H1 (cell line): Measurements from ENCODE around the gene NPHP4. TPM values are rescaled to one million over a fixed set of nuclear protein-coding genes. Genes with fewer than 3 reads are reported as not detected.

Experiments
- CTCF ChIA-PET: fragments of 300-600 bp; sonication (Branson Sonifier 250); formaldehyde crosslinking; loops from one replicate; lab custom pipeline; 2021; ENCODE audit not compliant: partially characterized antibody; lab: Charles Lee
- POLR2A ChIA-PET: fragments of 300-600 bp; sonication (Branson Sonifier 250); formaldehyde crosslinking; loops from one replicate; lab custom pipeline; 2021; ENCODE audit warnings: inconsistent platforms; ENCODE audit not compliant: partially characterized antibody; lab: Charles Lee
- DNase-seq, 2 experiments: peaks; one replicate each; pipeline versions ENCODE4 v3.0.0 to v3.0.0-alpha.2; 2010 to 2022; ENCODE audit warnings: low spot score in 2 of 2, low read depth in 1 of 2, mixed read lengths in 1 of 2
- FAIRE-seq: peaks from 2 replicates; lab custom pipeline; 2011; peaks lifted over from hg19 to GRCh38; lab: Jason Lieb, UNC
- H2AFZ ChIP-seq: 2 replicates; pipeline ENCODE4 v1.8.1; 2012; ENCODE audit warnings: low read length, inconsistent platforms
- H2AK5ac ChIP-seq: 2 replicates; pipeline ENCODE4 v1.6.1; 2013; ENCODE audit warnings: low read depth, low read length
- H2BK120ac ChIP-seq: replicated peaks from 2 replicates; pipeline ENCODE3; 2013; ENCODE audit warnings: low read depth, low read length, inconsistent platforms
- H2BK12ac ChIP-seq: 2 replicates; pipeline ENCODE4 v1.6.1; 2013; ENCODE audit warnings: low read depth, low read length
- H2BK15ac ChIP-seq: 2 replicates; pipeline ENCODE4 v1.6.1; 2013; ENCODE audit warnings: low read length
- H2BK20ac ChIP-seq: 2 replicates; pipeline ENCODE4 v1.6.1; 2013; ENCODE audit warnings: low read length
- H2BK5ac ChIP-seq: 2 replicates; pipeline ENCODE4 v1.6.1; 2013; ENCODE audit warnings: low read depth, low read length
- H3K14ac ChIP-seq: 2 replicates; pipeline ENCODE4 v1.6.1; 2013; ENCODE audit warnings: inconsistent platforms; ENCODE audit not compliant: insufficient read length
- H3K18ac ChIP-seq: 2 replicates; pipeline ENCODE4 v1.6.1; 2013; ENCODE audit warnings: low read length; ENCODE audit errors: extremely low read depth
- H3K23ac ChIP-seq: 2 replicates; pipeline ENCODE4 v1.6.1; 2013; ENCODE audit warnings: inconsistent platforms; ENCODE audit not compliant: insufficient read length
- H3K23me2 ChIP-seq: 2 replicates; pipeline ENCODE4 v1.6.1; 2013; ENCODE audit warnings: low read depth, low read length
- H3K27ac ChIP-seq: 2 replicates; pipeline ENCODE4 v1.6.1; 2011; ENCODE audit warnings: low read depth, low read length, inconsistent platforms
- H3K27me3 ChIP-seq, 4 experiments: replicated peaks in 1 of 4; 1 replicate in 1 of 4; 2 replicates in 3 of 4; pipeline versions ENCODE4 v1.6.1 to v1.8.1; 2011 to 2013; ENCODE audit warnings: low read length in 3 of 4, mild to moderate bottlenecking in 3 of 4, inconsistent platforms in 2 of 4, mixed read lengths in 2 of 4, moderate library complexity in 1 of 4; ENCODE audit not compliant: control insufficient read depth in 3 of 4, insufficient read depth in 3 of 4; ENCODE audit errors: extremely low read depth in 1 of 4
- H3K36me3 ChIP-seq, 4 experiments: 2 replicates each; pipeline versions ENCODE4 v1.6.1 to v1.8.1; 2011 to 2013; ENCODE audit warnings: mild to moderate bottlenecking in 4 of 4, low read length in 3 of 4, moderate library complexity in 2 of 4, control low read depth in 1 of 4, inconsistent platforms in 1 of 4; ENCODE audit not compliant: insufficient read depth in 4 of 4, control insufficient read depth in 2 of 4
- H3K4ac ChIP-seq: replicated peaks from 2 replicates; pipeline ENCODE3; 2013; ENCODE audit warnings: low read length, low read depth, mixed read lengths, inconsistent platforms; ENCODE audit not compliant: insufficient read length
- H3K4me1 ChIP-seq, 4 experiments: replicated peaks in 1 of 4; 1 replicate in 1 of 4; 2 replicates in 3 of 4; pipeline versions ENCODE4 v1.6.1 to v1.8.1; 2011 to 2013; ENCODE audit warnings: low read length in 3 of 4, inconsistent platforms in 2 of 4, mixed read lengths in 1 of 4; ENCODE audit not compliant: insufficient read depth in 4 of 4, control insufficient read depth in 3 of 4
- H3K4me2 ChIP-seq, 2 experiments: 2 replicates each; pipeline versions ENCODE4 v1.6.1 to v1.8.1; 2011 to 2013; ENCODE audit warnings: low read depth in 2 of 2, low read length in 2 of 2, control low read depth in 1 of 2, inconsistent platforms in 1 of 2, mild to moderate bottlenecking in 1 of 2; ENCODE audit not compliant: insufficient read depth in 1 of 2
- H3K4me3 ChIP-seq, 4 experiments: fragments of 200-600, 300-600 bp in 1 of 4; sonication (generic), shearing (Covaris generic), sonication (Bioruptor Twin) in 1 of 4; 2 replicates each; pipeline versions ENCODE4 v1.5.1 to v1.8.1; 2011 to 2016; ENCODE audit warnings: low read length in 4 of 4, low read depth in 3 of 4, control low read depth in 2 of 4, inconsistent platforms in 2 of 4, mild to moderate bottlenecking in 2 of 4, mixed read lengths in 1 of 4, moderate library complexity in 1 of 4; ENCODE audit not compliant: insufficient read depth in 2 of 4; ENCODE audit errors: extremely low read depth in 1 of 4
- H3K56ac ChIP-seq: replicated peaks from 2 replicates; pipeline ENCODE3; 2013; ENCODE audit warnings: low read depth, mild to moderate bottlenecking, mixed read lengths, low read length, inconsistent platforms; ENCODE audit not compliant: insufficient read length
- H3K79me1 ChIP-seq: 2 replicates; pipeline ENCODE4 v1.6.1; 2013; ENCODE audit warnings: low read depth, low read length, control low read depth
- H3K79me2 ChIP-seq, 2 experiments: 2 replicates each; pipeline versions ENCODE4 v1.6.1 to v1.8.1; 2012 to 2013; ENCODE audit warnings: low read length in 2 of 2, mild to moderate bottlenecking in 2 of 2, inconsistent platforms in 1 of 2; ENCODE audit not compliant: insufficient read depth in 2 of 2, control insufficient read depth in 1 of 2
- H3K9ac ChIP-seq, 4 experiments: replicated peaks in 1 of 4; 1 replicate in 1 of 4; 2 replicates in 3 of 4; pipeline versions ENCODE4 v1.6.1 to v1.8.1; 2011 to 2013; ENCODE audit warnings: low read depth in 3 of 4, low read length in 3 of 4, control low read depth in 2 of 4, mild to moderate bottlenecking in 2 of 4, moderate library complexity in 2 of 4, inconsistent platforms in 1 of 4; ENCODE audit errors: extremely low read depth in 1 of 4
- H3K9me3 ChIP-seq, 2 experiments: 2 replicates each; pipeline versions ENCODE4 v1.6.1 to v1.8.1; 2012 to 2013; ENCODE audit warnings: mild to moderate bottlenecking in 2 of 2, moderate library complexity in 2 of 2, control low read depth in 1 of 2, inconsistent platforms in 1 of 2, low read depth in 1 of 2, low read length in 1 of 2, mixed read lengths in 1 of 2; ENCODE audit not compliant: insufficient read depth in 2 of 2
- H4K20me1 ChIP-seq, 2 experiments: replicated peaks in 1 of 2; 2 replicates each; pipeline versions ENCODE3 to v1.8.1; 2011 to 2013; ENCODE audit warnings: inconsistent platforms in 2 of 2, low read length in 2 of 2, mild to moderate bottlenecking in 1 of 2; ENCODE audit not compliant: insufficient read depth in 2 of 2, control insufficient read depth in 1 of 2
- H4K5ac ChIP-seq: 2 replicates; pipeline ENCODE4 v1.6.1; 2013; ENCODE audit warnings: low read length, low read depth, mixed read lengths, inconsistent platforms; ENCODE audit not compliant: insufficient read length
- H4K8ac ChIP-seq: 2 replicates; pipeline ENCODE4 v1.8.0; 2013; ENCODE audit warnings: mild to moderate bottlenecking, moderate library complexity, low read length, inconsistent platforms; ENCODE audit not compliant: insufficient read depth; ENCODE audit errors: extremely low read depth
- H4K91ac ChIP-seq: replicated peaks from 2 replicates; pipeline ENCODE3; 2013; ENCODE audit warnings: low read length, mixed read lengths, inconsistent platforms; ENCODE audit not compliant: insufficient read length
- CHD2 ChIP-seq: IDR thresholded peaks from 2 replicates; pipeline ENCODE4 v1.6.1; 2012; ENCODE audit warnings: low read length, improper control_type of control experiment
- FOSL1 ChIP-seq: IDR thresholded peaks from 2 replicates; pipeline ENCODE4 v1.6.1; 2011; ENCODE audit warnings: mild to moderate bottlenecking, low read depth, low read length, moderate library complexity; ENCODE audit not compliant: insufficient read depth
- RFX5 ChIP-seq: IDR thresholded peaks from 2 replicates; pipeline ENCODE4 v1.6.1; 2011; ENCODE audit warnings: low read depth, low read length, improper control_type of control experiment, borderline replicate concordance
- TBP ChIP-seq: IDR thresholded peaks from 2 replicates; pipeline ENCODE4 v1.6.1; 2011; ENCODE audit warnings: low read depth, low read length, improper control_type of control experiment
- WGBS, 2 experiments: shearing (Covaris generic) in 1 of 2; methylation state at CpG; one replicate each; pipeline versions ENCODE4 v1.1.6 to v1.1.7; 2013 to 2015; ENCODE audit warnings: low lambda C conversion rate in 2 of 2, mixed read lengths in 2 of 2, inconsistent platforms in 1 of 2, low coverage in 1 of 2, missing lambda C conversion rate in 1 of 2; ENCODE audit not compliant: insufficient replicate concordance in 2 of 2, insufficient coverage in 1 of 2, insufficient read length in 1 of 2; ENCODE audit errors: extremely low coverage in 1 of 2, missing lambda C conversion rate in 1 of 2; 5-methylcytosine and 5-hydroxymethylcytosine counted together
- polyA plus RNA-seq, 7 experiments: library from polyadenylated mRNA; depleted of rRNA in 3 of 7; stranded (reverse) in 5 of 7; unstranded in 2 of 7; fragments of >200 nt in 5 of 7; fragments of 200-250 nt in 2 of 7; gene quantifications; 1 replicate in 5 of 7; 2 replicates in 1 of 7; 4 replicates in 1 of 7; pipeline versions ENCODE4 v1.2.1 to v1.2.3, GENCODE V29; 2011 to 2013; ENCODE audit warnings: missing spikeins in 2 of 7, mixed read lengths in 2 of 7
- total RNA-seq: library from RNA; stranded (reverse); fragmentation: NEBNext Ultra II Directional; extraction: Animal tissue kit (Norgen Biotek cat#: 25700); gene quantifications from 2 replicates; pipeline ENCODE4 v1.2.1, GENCODE V29; 2021
- TF ChIP-seq, protein P1 (sequence below): IDR thresholded peaks from 2 replicates; pipeline ENCODE4 v1.6.1; 2012; ENCODE audit warnings: inconsistent platforms

The NPHP4 gene
- total and polyA plus RNA-seq, 2 of the 8 experiments (the other 6 are each of a cell fraction or from before 2014, with no cell fraction given) = 5.8 to 14.0 TPM

DNA sequence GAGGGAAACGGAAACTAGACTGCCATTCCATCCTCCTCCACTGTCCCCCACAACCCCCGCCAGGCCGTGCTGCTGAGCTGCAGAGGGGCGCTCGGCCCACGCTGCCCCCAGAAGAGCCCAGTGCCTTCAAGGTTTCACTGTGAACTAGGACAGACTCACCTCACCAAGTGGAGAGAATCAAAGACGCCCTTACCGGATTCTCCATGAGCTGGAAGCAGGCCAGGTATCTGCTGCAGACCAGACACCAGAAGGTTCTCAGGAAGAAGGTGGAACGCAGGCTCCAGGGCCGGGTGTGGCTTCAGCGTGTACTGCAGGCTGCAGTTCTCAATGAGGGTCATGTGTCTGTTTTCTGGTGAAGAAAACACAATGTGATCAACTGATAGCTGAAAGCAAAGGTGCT is 30.6 kb downstream of the NPHP4 start:
- H2AFZ ChIP-seq = no peak overlapping the region
- no peak overlapping the region for H4K8ac ChIP-seq
- H3K14ac ChIP-seq = no peak overlapping the region
- no peak overlapping the region for H2BK15ac ChIP-seq
- no peak overlapping the region for H2BK12ac ChIP-seq
- CTCF ChIA-PET = interaction anchor here (0.7 to 1.7 kb wide), 3 partner anchors 13 to 69 kb away, joined by 3 to 4 read pairs (median 4); no protein-coding TSS in a partner anchor
- no peak overlapping the region for H3K9ac ChIP-seq
- no peak overlapping the region for H4K5ac ChIP-seq
- H3K9me3 ChIP-seq = no peaks in the 10 kb centered on the region
- POLR2A ChIA-PET = no interaction called here
- no peaks in the 10 kb centered on the region for H3K4me1 ChIP-seq
- no peak overlapping the region for H3K18ac ChIP-seq
- no peak overlapping the region for H3K4me3 ChIP-seq
- TF ChIP-seq RFX5 = no peak
- no peak for TF ChIP-seq TBP
- TF ChIP-seq, protein P1, sequence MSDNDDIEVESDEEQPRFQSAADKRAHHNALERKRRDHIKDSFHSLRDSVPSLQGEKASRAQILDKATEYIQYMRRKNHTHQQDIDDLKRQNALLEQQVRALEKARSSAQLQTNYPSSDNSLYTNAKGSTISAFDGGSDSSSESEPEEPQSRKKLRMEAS = no peak
- TF ChIP-seq CHD2 = no peak
- TF ChIP-seq FOSL1 = no peak
- H3K23ac ChIP-seq = no peak overlapping the region
- DNase-seq (no peak), FAIRE-seq (no peak)
- no peaks in the 10 kb centered on the region for H3K23me2 ChIP-seq
- no peak overlapping the region for H2BK5ac ChIP-seq
- H3K4ac ChIP-seq = no peak overlapping the region
- H4K20me1 ChIP-seq = no peaks in the 10 kb centered on the region
- no peak overlapping the region for H2AK5ac ChIP-seq
- no peak overlapping the region for H4K91ac ChIP-seq
- H3K4me2 ChIP-seq = no peak overlapping the region
- no peak overlapping the region for H3K56ac ChIP-seq
- WGBS, 2 experiments = 93% methylated on average over 11 of the region's 11 CpGs; no CpG with 5 or more reads in 1 of the 2 experiments
- H3K27ac ChIP-seq = no peak overlapping the region
- H3K79me2 ChIP-seq = no peaks in the 10 kb centered on the region
- H3K36me3 ChIP-seq = peaks cover 0 to 11% (median 0%) of the 10 kb centered on the region in 4 experiments; a peak in 4 of 8 replicates
- no peak overlapping the region for H2BK120ac ChIP-seq
- no peaks in the 10 kb centered on the region for H3K79me1 ChIP-seq
- no peaks in the 10 kb centered on the region for H3K27me3 ChIP-seq
- H2BK20ac ChIP-seq = no peak overlapping the region
